ENCODE results near the gene ZNF550.

The ZNF550 gene

GRCh38 chr19:57587529-57587928, 27.9 kb upstream of the ZNF550 start:
- no peak overlapping the region for H3K4me3 ChIP-seq (IDR thresholded peaks at IDR 0.05; ENCODE audit: insufficient read depth, low read depth, low read length)
- no peak overlapping the region for H3K4me2 ChIP-seq
- no peaks in the 10 kb centered on the region for H4K20me1 ChIP-seq (ENCODE audit: insufficient read depth)
- H2AFZ ChIP-seq (ENCODE audit: low read depth) = no peak overlapping the region
- no peak for TF ChIP-seq CTCF (conservative IDR thresholded peaks at IDR 0.05; ENCODE audit: low read depth, low read length)
- H3K4me1 ChIP-seq (ENCODE audit: low read depth, poor library complexity, severe bottlenecking) = no peaks in the 10 kb centered on the region
- no peak overlapping the region for H3K9ac ChIP-seq
- H3K79me2 ChIP-seq (ENCODE audit: insufficient read depth, low read depth) = no peaks in the 10 kb centered on the region
- H3K27me3 ChIP-seq (ENCODE audit: insufficient read depth, low read depth) = no peaks in the 10 kb centered on the region
- H3K27ac ChIP-seq = no peak overlapping the region
- H3K36me3 ChIP-seq (ENCODE audit: insufficient read depth) = no peaks in the 10 kb centered on the region

- Histone ChIP-seq H3K4me3 (IDR thresholded peaks at IDR 0.05; ENCODE audit: insufficient read depth, low read depth, low read length) (no peak within 1 kb of the TSS), H3K9ac (no peak within 1 kb of the TSS), H4K20me1 (ENCODE audit: insufficient read depth) (no peaks in the 10 kb centered on the region), H3K4me1 (ENCODE audit: low read depth, poor library complexity, severe bottlenecking) (no peaks in the 10 kb centered on the region), H2AFZ (ENCODE audit: low read depth) (no peak within 1 kb of the TSS), H3K79me2 (ENCODE audit: insufficient read depth, low read depth) (no peaks in the 10 kb centered on the region), H3K27ac (no peak within 1 kb of the TSS), H3K4me2 (no peak within 1 kb of the TSS), H3K27me3 (ENCODE audit: insufficient read depth, low read depth) (no peaks in the 10 kb centered on the region), H3K36me3 (ENCODE audit: insufficient read depth) (no peaks in the 10 kb centered on the region)
- no peak for TF ChIP-seq CTCF (conservative IDR thresholded peaks at IDR 0.05; ENCODE audit: low read depth, low read length)
Observed at GRCh38 chr19:57583521-57584416, 24.1 kb upstream of the ZNF550 start, which contains the start of gene ZIK1. ZIK1 (plus strand) TSS chr19:57584145; CDS start chr19:57584357, 212 bp downstream.

GRCh38 chr19:57583104-57583520, 23.4 kb upstream of the ZNF550 start:
- Histone ChIP-seq H2AFZ (ENCODE audit: low read depth) (no peak overlapping the region), H3K27ac (no peak overlapping the region), H3K4me1 (ENCODE audit: low read depth, poor library complexity, severe bottlenecking) (no peaks in the 10 kb centered on the region), H3K4me2 (no peak overlapping the region), H3K27me3 (ENCODE audit: insufficient read depth, low read depth) (no peaks in the 10 kb centered on the region), H3K36me3 (ENCODE audit: insufficient read depth) (no peaks in the 10 kb centered on the region), H3K79me2 (ENCODE audit: insufficient read depth, low read depth) (no peaks in the 10 kb centered on the region), H3K9ac (no peak overlapping the region), H4K20me1 (ENCODE audit: insufficient read depth) (no peaks in the 10 kb centered on the region), H3K4me3 (IDR thresholded peaks at IDR 0.05; ENCODE audit: insufficient read depth, low read depth, low read length) (no peak overlapping the region)
- no peak for TF ChIP-seq CTCF (conservative IDR thresholded peaks at IDR 0.05; ENCODE audit: low read depth, low read length)

- Histone ChIP-seq H4K20me1 (ENCODE audit: insufficient read depth) (no peaks in the 10 kb centered on the region), H2AFZ (ENCODE audit: low read depth) (peak within 1 kb of the TSS; percentile 89), H3K27me3 (ENCODE audit: insufficient read depth, low read depth) (no peaks in the 10 kb centered on the region), H3K36me3 (ENCODE audit: insufficient read depth) (peaks cover 13% of the 10 kb centered on the region; the same call in 1 of the 2 replicates), H3K27ac (no peak within 1 kb of the TSS; the same call in 1 of the 2 replicates), H3K4me1 (ENCODE audit: low read depth, poor library complexity, severe bottlenecking) (no peaks in the 10 kb centered on the region), H3K9ac (peak within 1 kb of the TSS; percentile 47; the same call in 1 of the 2 replicates), H3K4me2 (peak within 1 kb of the TSS; percentile 62), H3K79me2 (ENCODE audit: insufficient read depth, low read depth) (peaks cover 5% of the 10 kb centered on the region; the same call in 1 of the 2 replicates), H3K4me3 (IDR thresholded peaks at IDR 0.05; ENCODE audit: insufficient read depth, low read depth, low read length) (no peak within 1 kb of the TSS)
- TF ChIP-seq CTCF (conservative IDR thresholded peaks at IDR 0.05; ENCODE audit: low read depth, low read length) = no peak
Observed at GRCh38 chr19:57578487-57579205, 19.0 kb upstream of the ZNF550 start, which contains the start of gene ZNF416. ZNF416 (minus strand) TSS chr19:57578911; CDS start chr19:57578704, 207 bp downstream.
